Measurements from ENCODE around the gene KLHL26.
"Not testable (repeated sequence)": the region's sequence is repeated elsewhere in the genome, so short reads cannot be mapped to it uniquely, and the experiment has no call there.

DNA sequence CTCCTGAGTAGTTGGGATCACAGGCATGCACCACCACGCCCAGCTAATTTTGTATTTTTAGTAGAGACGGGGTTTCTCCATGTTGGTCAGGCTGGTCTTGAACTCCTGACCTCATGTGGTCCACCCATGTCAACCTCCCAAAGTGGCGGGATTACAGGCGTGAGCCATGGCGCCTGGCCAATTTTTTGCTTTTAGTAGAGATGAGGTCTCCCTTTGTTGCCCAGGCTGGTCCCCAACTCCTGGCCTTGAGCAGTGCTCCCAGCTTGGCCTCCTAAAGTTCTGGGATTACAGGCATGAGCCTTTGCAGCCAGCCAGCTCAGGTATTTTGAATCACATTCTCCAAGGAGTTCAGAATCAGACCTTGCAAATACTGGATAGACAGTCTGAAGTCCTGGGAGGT, 44.1 kb upstream of the KLHL26 start:
- not testable (repeated sequence) for TF ChIP-seq USF2, SMC3 (IDR thresholded peaks at IDR 0.05; ENCODE audit: low read depth, low read length)

Data from IMR-90 (cell line).